Motor neuron (in vitro differentiated cells): Measurements from ENCODE around the gene SNX33. TPM values are rescaled to one million over a fixed set of nuclear protein-coding genes. Genes with fewer than 3 reads are reported as not detected.
"Not testable (repeated sequence)": the region's sequence is repeated elsewhere in the genome, so short reads cannot be mapped to it uniquely, and the experiment has no call there.

Experiments used
- ATAC-seq, 8 experiments: fragments of 200-7000 bp; cut with Tn5 transposase; replicated peaks in 6 of 8; 2 replicates each; pipeline ENCODE4 v1.8.0; 2021; ENCODE audit warnings: mild to moderate bottlenecking in 8 of 8, moderate library complexity in 8 of 8
- H3K27ac ChIP-seq, 2 donors: fragments of 250-450 bp; sonication (Bioruptor Pico); 2 replicates each; pipeline ENCODE4 v1.9.0; 2021; ENCODE audit warnings: antibody characterized with exemption in 2 of 2, mild to moderate bottlenecking in 2 of 2, moderate library complexity in 1 of 2
- H3K4me1 ChIP-seq, 2 donors: fragments of 250-450 bp; sonication (Bioruptor Pico); replicated peaks in 1 of 2; 2 replicates each; pipeline ENCODE4 v1.6.1; 2021; ENCODE audit warnings: antibody characterized with exemption in 2 of 2, mild to moderate bottlenecking in 2 of 2, moderate library complexity in 1 of 2
- H3K4me3 ChIP-seq, 5 donors: fragments of 250-450 bp; sonication (Bioruptor Pico); 2 replicates each; pipeline ENCODE4 v1.9.0; 2021; ENCODE audit warnings: antibody characterized with exemption in 5 of 5, mild to moderate bottlenecking in 5 of 5, moderate library complexity in 4 of 5
- WGBS, 10 experiments: fragments of 450-650 bp; shearing (Covaris generic); methylation state at CpG; one replicate each; pipeline ENCODE4 v1.0.0; 2022; 5-methylcytosine and 5-hydroxymethylcytosine counted together
- in situ Hi-C, 9 experiments: fragments of 400-800 bp; cut with MboI; loops; one replicate each; pipeline ENCODE4 v1.15.0; 2021; ENCODE audit warnings: low sequenced_read_pairs in 9 of 9, low pct_unique_long_range_greater_than_20kb in 2 of 9; ENCODE audit not compliant: unreplicated experiment in 9 of 9
- total RNA-seq, 8 experiments: library from RNA; unstranded; fragments of 300-600 nt; gene quantifications; 2 replicates each; pipeline versions ENCODE4 v1.2.3 to v1.2.4, GENCODE V29; 2022

SNX33 gene
- total RNA-seq, 8 experiments from 2014 or later = 2.2 to 14.4 (median 5.2) TPM

GRCh38 chr15:75695220-75695619, 47.5 kb downstream of the SNX33 start:
- no peak overlapping the region for H3K27ac ChIP-seq
- 80 to 90% methylated on average over 2 of the region's 6 CpGs; no CpG with 5 or more reads in 8 of the 10 experiments for WGBS, 10 experiments

DNA sequence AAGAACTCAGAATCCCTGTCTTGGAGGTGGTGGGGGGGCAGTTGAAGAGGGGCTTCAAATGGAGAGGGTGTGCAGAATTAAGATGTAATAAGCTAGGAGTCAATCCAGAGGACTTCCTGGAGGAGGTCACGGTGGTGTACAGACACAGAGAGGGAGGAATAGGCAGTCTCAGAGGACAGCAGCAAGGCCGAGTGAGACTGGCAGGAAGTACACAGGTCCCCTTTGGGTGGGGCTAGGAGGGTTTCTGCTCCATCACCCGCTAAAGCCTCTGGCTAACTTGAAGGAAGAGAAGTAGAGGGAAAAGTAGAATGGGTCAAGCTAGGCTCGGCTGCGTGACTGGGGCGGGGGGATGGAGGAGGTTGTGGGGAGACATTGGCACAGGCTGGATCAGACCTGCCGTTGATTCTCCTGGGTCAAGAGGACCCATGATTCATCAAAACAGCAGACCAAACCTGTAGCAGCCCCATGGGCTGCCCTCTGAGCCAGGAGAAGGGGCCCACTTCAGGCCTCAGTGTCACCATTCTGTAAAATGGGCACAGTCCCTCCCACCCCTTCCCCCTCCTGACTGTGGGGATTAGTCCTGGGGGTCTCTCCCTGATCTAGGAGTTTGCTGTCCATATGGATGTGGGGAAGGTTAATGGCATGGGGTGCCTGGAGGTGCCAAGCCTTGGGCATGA, 48.1 kb downstream of the SNX33 start:
- no peak for ATAC-seq
- no peak overlapping the region for H3K27ac ChIP-seq
- in situ Hi-C loops = loop anchor here in 3 of 9 experiments (10.0 to 25.0 kb wide), 2 partner anchors 109 to 117 kb away; no protein-coding TSS in a partner anchor
- H3K4me3 ChIP-seq = no peak overlapping the region
- H3K4me1 ChIP-seq = peaks cover 14 to 24% of the 10 kb centered on the region in 2 donors
- 71 to 92% (median 87%) methylated on average over 1 to 6 of the region's 7 CpGs; no CpG with 5 or more reads in 6 of the 10 experiments for WGBS, 10 experiments

More at GRCh38 chr15:75695220-75695619, 47.5 kb downstream of the SNX33 start:
- Histone ChIP-seq H3K4me3 (no peak overlapping the region), H3K4me1 (peaks cover 10 to 24% of the 10 kb centered on the region in 2 donors)
- ATAC-seq = no peak
- in situ Hi-C loops = loop anchor here in 3 of 9 experiments (10.0 to 25.0 kb wide), 2 partner anchors 110 to 117 kb away; no protein-coding TSS in a partner anchor

- no peak for ATAC-seq
- in situ Hi-C loops = loop anchor here in 3 of 9 experiments (10.0 to 25.0 kb wide), 2 partner anchors 108 to 116 kb away; no protein-coding TSS in a partner anchor
- H3K4me1 ChIP-seq = peaks cover 14 to 24% of the 10 kb centered on the region in 2 donors
- WGBS, 10 experiments = 89 to 100% (median 94%) methylated on average over 1 to 10 of the region's 14 CpGs; no CpG with 5 or more reads in 6 of the 10 experiments
- H3K27ac ChIP-seq = no peak overlapping the region
- H3K4me3 ChIP-seq = no peak overlapping the region
These were observed 48.6 kb downstream of the SNX33 start for GRCh38 chr15:75696311-75696720.

DNA sequence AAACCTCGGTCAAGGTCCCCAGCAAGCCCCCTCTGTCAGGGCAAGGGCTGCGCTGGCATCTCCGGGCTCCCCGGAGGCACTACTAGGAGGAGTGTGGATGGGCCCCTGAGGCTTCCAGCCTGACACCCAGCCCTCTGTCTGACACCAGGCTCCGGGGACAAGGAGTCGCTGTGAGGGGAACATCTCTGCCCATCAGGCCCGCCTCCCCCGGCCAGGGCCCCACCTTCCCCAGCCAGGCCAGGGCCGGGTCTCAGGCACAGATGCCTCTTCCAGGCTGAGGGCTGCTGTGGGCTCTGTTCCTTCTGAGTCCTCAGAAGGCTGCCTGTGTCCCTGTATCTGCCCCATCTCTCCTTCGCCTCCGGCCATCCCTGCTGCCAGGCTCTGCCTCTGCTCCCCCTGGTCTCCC, 49.1 kb downstream of the SNX33 start:
- Histone ChIP-seq H3K4me3 (no peak overlapping the region), H3K27ac (no peak overlapping the region), H3K4me1 (peaks cover 14 to 24% of the 10 kb centered on the region in 2 donors)
- peak in 1 of 8 experiments; percentile 12 for ATAC-seq
- WGBS, 10 experiments = 100% methylated on average over 1 of the region's 11 CpGs; no CpG with 5 or more reads in 9 of the 10 experiments
- in situ Hi-C loops = loop anchor here in 3 of 9 experiments (10.0 to 25.0 kb wide), 2 partner anchors 108 to 115 kb away; no protein-coding TSS in a partner anchor

DNA sequence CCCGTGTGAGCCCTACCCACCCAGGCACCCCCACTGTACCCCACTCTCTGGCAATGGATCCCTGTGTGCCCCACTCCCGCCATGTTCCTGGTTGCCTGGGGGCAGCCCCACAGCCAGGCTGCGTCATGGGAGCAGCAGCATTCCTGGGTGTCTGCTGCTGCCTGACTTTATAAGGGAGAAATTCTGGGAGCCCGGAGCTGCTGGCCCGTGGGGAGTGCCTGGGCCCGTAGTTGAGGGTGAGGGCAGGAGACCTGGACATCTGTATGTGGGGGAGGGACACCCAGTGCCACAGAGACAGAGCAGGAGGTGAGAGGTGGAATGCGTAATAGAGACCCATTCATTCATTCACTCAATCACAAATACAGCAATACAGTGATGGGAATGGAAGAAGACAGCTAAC, 49.8 kb downstream of the SNX33 start:
- Histone ChIP-seq H3K4me3 (no peak overlapping the region), H3K27ac (no peak overlapping the region), H3K4me1 (peaks cover 14 to 28% of the 10 kb centered on the region in 2 donors)
- 50 to 67% methylated on average over 2 to 4 of the region's 7 CpGs; no CpG with 5 or more reads in 8 of the 10 experiments for WGBS, 10 experiments
- no peak for ATAC-seq
- in situ Hi-C loops = loop anchor here in 3 of 9 experiments (10.0 to 25.0 kb wide), 2 partner anchors 107 to 115 kb away; no protein-coding TSS in a partner anchor

DNA sequence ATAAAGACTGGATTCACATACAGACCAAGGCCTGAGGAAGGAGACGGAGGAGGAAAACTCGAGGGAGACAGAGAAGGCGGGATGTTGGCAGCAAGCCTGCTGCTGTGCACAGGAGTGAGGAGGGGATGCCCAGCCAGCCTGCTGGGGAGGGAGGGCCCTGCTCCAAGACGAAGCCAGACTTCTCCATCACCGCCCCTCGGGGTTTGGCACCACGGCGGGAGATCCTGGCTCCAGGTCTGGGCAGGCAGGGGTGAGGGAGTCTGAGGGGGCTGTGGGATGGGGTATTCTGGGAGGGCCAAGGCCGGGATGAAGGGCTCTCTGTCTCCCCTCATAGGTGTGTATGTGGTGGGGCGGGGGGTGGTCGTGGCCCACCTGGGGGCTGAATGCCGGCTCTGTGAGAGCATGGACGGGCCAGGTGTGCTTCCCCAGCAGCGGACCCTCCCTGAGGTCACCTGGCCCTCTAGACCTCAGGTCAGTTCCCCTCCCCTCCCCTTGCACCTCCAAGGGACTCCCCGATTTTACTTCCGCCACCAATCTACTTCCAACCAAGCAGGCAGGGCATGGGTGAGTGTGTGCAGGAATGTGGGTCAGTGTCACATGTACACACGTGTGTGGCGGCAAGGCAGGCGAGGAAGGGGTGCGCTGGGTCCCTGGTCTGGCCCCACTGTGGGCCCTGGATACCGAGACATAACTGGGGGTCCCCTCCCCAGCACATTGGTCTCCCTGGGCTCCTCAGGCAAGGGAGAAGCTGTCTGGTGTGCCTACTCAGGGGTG, 50.4 kb downstream of the SNX33 start:
- H3K4me3 ChIP-seq, H3K27ac ChIP-seq, ATAC-seq: not testable (repeated sequence)
- peaks cover 14 to 28% of the 10 kb centered on the region in 2 donors for H3K4me1 ChIP-seq
- in situ Hi-C loops = loop anchor here in 3 of 9 experiments (10.0 to 25.0 kb wide), 2 partner anchors 107 to 114 kb away; no protein-coding TSS in a partner anchor
- 100% methylated on average over 1 of the region's 21 CpGs; no CpG with 5 or more reads in 9 of the 10 experiments for WGBS, 10 experiments

DNA sequence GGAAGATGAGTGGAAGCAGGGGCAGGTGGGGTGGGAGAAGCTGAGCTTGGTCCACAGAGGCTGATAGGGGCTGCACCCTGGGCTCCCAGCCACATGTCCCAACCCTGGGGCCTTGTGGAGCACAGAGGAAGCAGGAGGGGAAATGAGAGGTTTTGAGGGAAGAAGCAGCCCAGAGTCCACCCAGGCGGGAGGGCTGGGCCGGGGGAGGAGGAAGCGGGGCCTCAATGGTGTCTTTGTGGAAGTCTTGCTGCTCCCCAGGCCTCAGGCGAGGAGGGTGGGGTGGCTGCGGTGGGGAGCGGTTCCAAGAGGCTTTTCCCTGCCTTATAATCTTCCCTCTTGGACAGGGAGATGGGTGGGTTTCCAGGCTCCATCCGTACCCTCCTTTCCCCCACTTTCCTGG, 51.8 kb downstream of the SNX33 start:
- in situ Hi-C loops = loop anchor here in 3 of 9 experiments (10.0 to 25.0 kb wide), 2 partner anchors 105 to 113 kb away; no protein-coding TSS in a partner anchor
- H3K4me1 ChIP-seq = peaks cover 10 to 19% of the 10 kb centered on the region in 2 donors
- not testable (repeated sequence) for H3K4me3 ChIP-seq, H3K27ac ChIP-seq
- ATAC-seq = peak in 1 of 8 experiments; percentile 10
- WGBS, 10 experiments = no CpG with 5 or more reads among the region's 7 CpGs

- H3K4me3 ChIP-seq, H3K27ac ChIP-seq: not testable (repeated sequence)
- peak; percentile 6 to 83 (median 72) for ATAC-seq
- peaks cover 7 to 16% of the 10 kb centered on the region in 2 donors for H3K4me1 ChIP-seq
- no CpG with 5 or more reads among the region's 17 CpGs for WGBS, 10 experiments
- in situ Hi-C loops = loop anchor here in 3 of 9 experiments (10.0 to 25.0 kb wide), 2 partner anchors 105 to 112 kb away; no protein-coding TSS in a partner anchor
These were observed 52.5 kb downstream of the SNX33 start for GRCh38 chr15:75699961-75700874.

DNA sequence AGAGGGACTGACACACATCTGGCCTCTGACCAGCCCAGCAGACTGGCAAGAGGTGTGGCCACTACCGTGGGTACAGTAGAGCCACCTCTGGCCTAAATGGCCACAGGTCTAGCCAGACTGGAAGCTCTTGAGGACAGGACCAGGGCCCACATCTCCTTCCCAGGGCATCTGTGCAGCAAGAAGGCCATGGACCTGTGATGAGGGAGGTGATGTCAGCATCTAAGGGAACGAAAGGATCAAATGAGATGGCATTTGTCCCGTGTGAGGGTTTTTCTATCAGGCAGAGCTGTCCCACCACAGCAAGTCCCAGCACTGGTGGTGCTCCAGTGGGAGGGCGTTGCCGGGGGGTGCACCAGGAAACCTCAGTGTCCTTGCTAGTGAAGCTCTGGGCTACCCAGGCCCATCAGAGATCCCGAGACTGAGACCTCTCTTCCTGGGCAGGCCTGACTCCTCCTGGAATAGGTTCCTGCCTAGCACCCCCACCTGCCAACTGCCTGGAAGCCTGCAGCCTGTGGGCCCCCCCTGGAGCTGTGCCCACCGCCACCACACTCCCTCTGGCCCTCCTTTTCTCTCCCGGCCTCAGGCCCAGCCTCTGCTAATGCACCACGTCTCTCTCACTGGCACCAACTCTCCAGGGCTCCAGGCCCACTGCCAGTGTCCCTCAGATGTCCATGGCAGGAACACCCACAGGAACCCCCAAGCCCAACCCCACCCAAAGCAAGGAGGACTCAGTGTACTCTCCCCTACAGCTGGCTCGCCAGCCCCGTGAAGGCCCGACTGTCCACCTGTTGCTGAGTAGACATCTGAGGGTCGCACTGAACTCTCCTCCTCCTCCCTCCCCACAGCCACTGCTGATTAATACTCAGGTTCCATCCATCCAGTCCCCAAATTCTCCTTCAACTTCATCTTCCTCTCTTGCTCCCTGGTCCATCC, 53.6 kb downstream of the SNX33 start:
- H3K27ac ChIP-seq, H3K4me3 ChIP-seq, ATAC-seq, in situ Hi-C loops: not testable (repeated sequence)
- H3K4me1 ChIP-seq = peaks cover 7 to 13% of the 10 kb centered on the region in 2 donors
- 33 to 100% (median 77%) methylated on average over 1 to 2 of the region's 13 CpGs; no CpG with 5 or more reads in 6 of the 10 experiments for WGBS, 10 experiments

DNA sequence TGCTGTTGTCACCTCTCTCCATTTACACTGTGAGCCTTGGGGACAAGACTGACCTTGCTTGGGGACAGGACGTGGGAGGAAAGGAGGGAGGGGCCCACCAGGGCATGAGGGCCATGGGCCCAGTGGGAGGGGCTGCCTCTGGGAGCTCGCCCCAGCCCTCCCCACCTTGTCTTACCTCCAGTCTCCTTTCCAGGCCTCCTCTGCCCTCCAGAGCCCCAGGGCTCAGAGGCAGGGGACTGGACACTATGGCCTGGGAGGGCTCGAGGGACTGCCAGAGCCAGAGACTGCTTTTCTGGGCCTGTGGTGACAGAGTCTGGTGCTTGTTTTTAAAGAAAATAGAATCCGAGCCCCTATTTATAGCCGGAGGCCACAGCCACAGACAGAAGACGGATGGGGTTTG, 54.7 kb downstream of the SNX33 start:
- Histone ChIP-seq H3K27ac (no peak overlapping the region), H3K4me1 (peaks cover 7 to 9% of the 10 kb centered on the region in 2 donors), H3K4me3 (no peak overlapping the region)
- no CpG with 5 or more reads among the region's 6 CpGs for WGBS, 10 experiments
- ATAC-seq = no peak
- in situ Hi-C loops = no loop called here
